Activated CD4-positive, CD25-positive, alpha-beta regulatory T cell (primary cell): Measurements from ENCODE around the gene NUP214.
A peak's percentile ranks its signal among the peaks of the same experiment; 100 is the strongest.
"Not testable (repeated sequence)": the region's sequence is repeated elsewhere in the genome, so short reads cannot be mapped to it uniquely, and the experiment has no call there.

Source experiments
- DNase-seq, 4 experiments: peaks; one replicate each; lab custom pipeline; 2025; lab: John Stamatoyannopoulos, UW

The NUP214 gene

DNA sequence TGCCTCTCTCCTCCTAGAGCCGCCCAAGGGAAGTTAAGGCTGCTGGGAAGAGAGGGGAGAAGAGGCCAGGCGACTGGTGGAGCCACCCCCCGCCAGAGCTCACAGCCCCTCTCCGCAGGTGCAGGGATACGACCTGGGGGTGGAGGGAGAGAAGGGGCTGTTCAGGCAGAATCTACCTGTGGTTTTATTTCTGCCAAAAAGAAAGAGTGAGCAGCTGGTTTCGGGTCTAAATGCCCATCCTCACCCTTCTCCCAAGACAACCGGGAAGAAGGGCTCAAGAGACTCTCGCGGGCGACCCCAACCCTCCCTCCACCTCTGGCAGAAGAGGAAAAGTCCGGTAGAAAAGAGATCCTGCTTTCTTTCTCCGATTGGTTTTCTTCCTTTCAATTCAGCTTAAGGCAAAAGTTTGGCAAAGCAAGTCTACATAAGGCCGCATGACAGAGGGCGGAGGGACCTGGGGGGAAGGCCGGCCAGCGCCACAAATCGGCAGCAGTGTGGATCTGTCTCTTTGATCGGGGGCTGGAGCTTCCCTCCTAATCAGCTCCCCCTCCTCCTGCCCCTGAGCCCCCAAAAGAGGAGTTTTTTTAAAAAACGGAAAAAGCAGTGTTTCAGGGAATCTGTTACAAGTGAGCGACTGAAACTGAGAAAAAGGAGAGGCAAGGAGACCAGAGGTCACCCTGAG is 134.7 kb downstream of the NUP214 start:
- DNase-seq = no peak

DNA sequence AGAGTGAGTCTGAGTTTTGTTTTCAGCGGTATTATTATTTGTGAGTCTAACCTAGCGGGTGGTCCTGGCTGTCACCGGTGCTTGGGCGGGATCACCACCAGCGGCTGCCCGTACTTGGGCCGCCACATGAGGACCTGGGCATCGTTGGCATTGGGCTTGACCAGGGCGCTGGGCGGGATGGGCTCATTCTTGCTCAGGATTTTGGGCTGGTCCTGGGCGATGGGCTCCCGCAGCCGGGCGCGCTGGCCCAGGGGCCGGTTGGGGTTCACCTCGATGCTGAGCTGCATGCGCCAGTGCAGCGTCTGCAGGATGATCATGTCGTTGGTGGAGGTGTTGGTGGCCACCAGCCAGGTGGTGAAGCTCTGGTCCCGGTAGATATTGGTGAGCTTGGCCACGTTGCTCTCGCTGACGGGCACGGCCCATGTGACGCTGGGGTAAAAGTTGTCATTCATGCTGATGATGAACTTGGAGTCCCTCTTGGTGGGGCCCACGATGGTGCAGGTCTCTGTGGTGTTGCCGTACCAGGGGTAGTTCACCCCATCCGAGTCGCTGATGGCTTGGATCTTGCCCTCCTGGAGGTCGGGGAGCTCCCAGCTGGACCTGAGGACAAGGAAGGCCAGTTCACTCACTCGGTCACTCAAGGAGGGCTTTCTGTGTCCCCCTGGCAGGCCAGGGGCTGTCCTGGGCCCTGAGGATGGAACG is 135.5 kb downstream of the NUP214 start:
- DNase-seq = no peak

DNA sequence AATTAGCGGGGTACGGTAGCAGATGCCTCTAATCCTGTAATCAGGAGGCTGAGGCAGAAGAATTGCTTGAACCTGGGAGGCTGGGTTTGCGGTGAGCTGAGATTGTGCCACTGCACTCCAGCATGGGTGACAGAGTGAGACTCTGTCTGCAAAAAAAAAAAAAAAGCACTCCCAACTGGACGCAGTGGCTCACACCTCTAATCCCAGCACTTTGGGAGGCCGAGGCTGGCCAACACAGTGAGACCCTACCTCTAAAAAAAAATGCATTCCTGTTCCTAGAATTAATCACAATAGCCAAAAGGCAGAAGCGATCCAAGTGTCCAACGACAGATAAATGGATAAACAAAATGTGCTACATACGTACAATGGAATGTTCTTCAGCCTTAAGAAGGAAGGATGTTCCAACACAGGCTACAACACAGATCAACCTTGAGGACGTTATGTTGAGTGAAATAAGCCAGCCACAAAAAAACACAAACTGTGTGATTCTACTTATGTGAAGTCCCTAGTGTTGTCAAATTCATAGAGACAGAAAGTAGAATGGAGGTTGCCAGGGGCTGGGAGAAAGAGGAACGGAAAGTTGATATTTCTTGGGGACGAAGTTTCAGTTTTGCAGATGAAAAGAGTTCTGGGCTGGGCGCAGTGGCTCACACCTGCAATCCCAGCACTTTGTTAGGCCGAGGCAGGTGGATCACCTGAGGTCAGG is 137.1 kb downstream of the NUP214 start:
- DNase-seq = no peak

DNA sequence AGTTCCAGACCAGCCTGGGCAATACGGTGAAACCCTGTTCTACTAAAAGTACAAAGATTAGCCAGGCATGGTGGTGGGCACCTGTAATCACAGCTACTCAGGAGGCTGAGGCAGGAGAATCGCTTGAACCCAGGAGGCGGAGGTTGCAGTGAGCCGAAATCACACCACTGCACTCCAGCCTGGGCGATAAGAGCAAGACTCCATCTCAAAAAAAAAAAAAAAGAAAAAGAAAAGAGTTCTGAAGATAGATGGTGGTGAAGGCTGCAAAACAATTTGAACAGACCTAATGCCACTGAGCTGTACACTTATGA is 137.6 kb downstream of the NUP214 start:
- DNase-seq = not testable (repeated sequence)

GRCh38 chr9:131263701-131264100 is 138.3 kb downstream of the NUP214 start:
- DNase-seq = no peak

GRCh38 chr9:131264231-131264630 is 138.8 kb downstream of the NUP214 start:
- DNase-seq = no peak

- DNase-seq = peak in 1 of 4 experiments; percentile 26
These were observed 141.2 kb downstream of the NUP214 start for GRCh38 chr9:131266266-131267229.

- DNase-seq = peak in 1 of 4 experiments; percentile 29
These were observed 145.0 kb downstream of the NUP214 start for GRCh38 chr9:131270171-131271015.

- DNase-seq = not testable (repeated sequence)
These were observed 145.6 kb downstream of the NUP214 start for GRCh38 chr9:131271016-131271273.

- no peak for DNase-seq
These were observed 146.1 kb downstream of the NUP214 start for GRCh38 chr9:131271506-131271931.

DNA sequence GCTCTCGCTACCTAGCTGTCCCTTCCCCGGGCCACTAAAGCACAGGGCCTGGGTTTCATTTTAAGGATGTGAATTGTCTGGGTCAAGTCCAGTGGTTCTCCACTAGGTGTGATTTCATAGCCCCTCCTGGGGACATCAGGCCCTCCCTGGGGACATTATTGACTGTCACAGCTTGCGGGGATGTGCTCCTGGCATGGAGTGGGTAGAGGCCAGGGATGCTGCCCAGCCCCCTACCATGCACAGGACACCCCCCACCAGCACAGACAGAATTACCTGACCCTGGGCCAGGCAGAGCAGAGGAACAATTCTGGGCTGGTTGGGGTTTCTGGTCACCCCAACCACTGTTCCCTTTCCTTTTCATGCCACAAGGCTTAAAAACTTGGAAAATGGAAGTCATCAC is 146.8 kb downstream of the NUP214 start:
- no peak for DNase-seq

DNA sequence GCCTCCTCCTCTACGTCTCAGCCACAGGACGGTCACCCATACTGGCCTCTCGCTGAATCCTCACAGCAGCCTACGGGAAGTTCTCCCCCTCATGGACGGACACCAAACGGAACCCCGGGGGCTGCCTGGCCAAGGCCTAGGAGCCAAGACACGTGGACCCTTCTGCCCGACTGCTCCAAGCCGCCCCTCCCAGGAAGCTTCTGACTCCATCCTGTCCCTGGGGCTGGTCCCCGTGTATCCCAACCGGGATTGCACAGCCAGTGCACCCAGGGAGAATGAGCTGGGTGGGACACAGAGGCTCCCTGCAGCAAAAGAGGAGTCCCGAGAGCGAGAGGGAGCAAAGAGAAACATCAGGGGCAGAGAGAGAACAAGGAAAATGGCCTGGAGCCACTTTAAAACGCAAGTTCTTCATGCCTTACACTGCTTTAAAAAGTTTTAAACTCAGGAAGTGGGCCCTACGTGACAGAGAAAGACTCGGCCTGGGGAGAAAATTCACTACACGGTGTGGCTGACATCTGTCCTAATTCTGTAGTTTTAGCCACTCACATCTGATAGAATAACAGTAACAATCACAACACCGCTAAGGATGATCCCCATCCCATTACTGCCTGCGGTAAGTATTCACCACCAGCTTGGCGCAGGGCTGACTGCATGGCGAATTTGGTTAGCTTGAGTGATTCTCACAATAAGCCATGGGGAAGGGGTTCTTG is 147.9 kb downstream of the NUP214 start:
- no peak for DNase-seq

GRCh38 chr9:131273856-131274673 is 148.7 kb downstream of the NUP214 start:
- DNase-seq = no peak

GRCh38 chr9:131274674-131275331 is 149.4 kb downstream of the NUP214 start:
- DNase-seq = no peak

DNA sequence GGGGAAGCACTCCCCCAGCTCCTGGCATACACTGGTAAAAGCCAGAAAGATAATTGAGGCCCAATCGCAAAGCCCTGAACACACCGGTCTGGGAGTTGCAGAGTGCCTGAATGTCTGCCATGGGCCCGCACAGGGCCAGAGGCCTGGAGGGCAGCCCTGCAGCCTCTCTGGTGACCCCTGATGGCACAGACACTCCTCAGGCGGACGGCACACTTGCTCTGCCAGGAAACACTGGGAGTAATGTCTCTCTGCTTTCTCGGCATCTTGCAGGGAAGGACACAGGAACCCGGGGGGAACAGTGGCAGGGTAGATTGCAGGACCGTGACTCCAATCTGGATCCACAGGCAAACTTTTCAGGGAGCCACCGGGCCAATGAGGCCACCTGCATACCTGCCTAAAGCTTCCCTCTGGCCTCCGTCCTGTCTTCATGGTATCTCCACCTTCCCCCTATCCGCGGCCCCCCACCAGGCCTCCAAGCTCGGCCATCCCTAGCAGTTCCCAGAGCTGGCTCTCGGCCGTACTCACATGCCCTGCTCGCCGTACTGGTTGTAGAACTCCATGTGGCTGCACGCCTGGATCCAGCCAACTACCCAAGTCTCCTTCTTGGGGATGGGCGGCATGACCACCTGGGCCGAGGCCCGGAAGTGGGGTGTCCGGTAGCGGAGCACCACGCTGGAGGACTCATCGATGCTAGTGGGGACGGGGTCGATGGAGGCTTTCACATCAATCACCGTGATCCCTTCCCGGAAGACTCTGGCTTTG is 150.1 kb downstream of the NUP214 start:
- no peak for DNase-seq

DNA sequence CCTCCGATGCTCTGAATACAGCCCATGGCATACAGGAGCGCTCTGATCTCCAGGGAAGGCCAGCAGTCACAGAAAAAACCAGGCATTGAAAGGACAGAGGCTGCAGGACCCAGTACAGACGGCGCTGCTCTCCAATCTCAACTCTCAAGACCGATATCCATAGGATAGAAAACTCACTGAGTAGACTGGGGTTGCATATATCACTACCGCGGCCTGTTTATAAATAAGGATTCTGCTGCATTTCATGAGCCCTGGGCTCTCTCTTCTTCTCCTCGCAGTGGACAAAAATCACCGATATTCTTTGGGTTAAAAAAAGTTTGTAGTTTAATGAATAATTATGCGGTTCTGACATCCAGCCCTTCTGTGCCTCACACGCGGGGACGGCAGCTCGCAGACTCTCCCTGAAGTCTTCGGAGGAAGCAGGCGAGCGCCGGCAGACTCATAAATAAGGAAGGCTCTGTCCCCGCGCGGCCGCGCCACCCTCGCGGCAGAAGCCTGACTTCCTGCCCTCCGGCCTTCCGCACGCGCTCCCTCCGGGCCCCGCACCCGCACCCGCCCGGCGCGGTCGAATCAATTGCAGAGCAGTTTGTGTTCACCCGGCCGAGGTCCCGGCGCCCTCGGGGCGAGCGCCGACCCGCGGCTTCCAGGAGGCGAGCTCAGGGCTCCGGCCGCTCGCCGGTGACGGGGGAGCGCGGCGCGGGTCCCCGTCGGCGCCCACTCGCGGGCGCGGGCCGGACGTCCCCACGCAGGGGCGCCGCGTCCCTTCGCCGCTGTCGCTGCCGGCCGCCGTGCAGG is 150.9 kb downstream of the NUP214 start, which contains the start of gene FAM78A:
FAM78A (minus strand) TSS at position 417 of the 795 bp plus-strand sequence; CDS start at position 86, 331 bp downstream.
- peak in 2 of 4 experiments; percentile 18 to 32 for DNase-seq

- no peak for DNase-seq
These were observed 151.5 kb downstream of the NUP214 start for GRCh38 chr9:131276891-131277286.
